Psoas muscle (tissue), 8 donors: Measurements from ENCODE around the gene PLXND1. TPM values are rescaled to one million over a fixed set of nuclear protein-coding genes. Genes with fewer than 3 reads are reported as not detected.

Experiments
- ATAC-seq, 4 donors: fragments of 200-7000 bp; cut with Tn5 transposase; one replicate each; pipeline ENCODE4 v1.9.1; 2020; ENCODE audit warnings: moderate library complexity in 3 of 4, mild to moderate bottlenecking in 2 of 4
- DNase-seq, 2 donors: peaks; one replicate each; pipeline ENCODE4 v3.0.0-alpha.2; 2020
- H3K27ac ChIP-seq: fragments of 200-600 bp; one replicate; pipeline ENCODE4 v1.8.0; 2022
- H3K27me3 ChIP-seq, 3 donors: fragments of 200-600 bp in 1 of 3; one replicate each; pipeline versions ENCODE4 v1.6.1 to v1.8.0; 2013 to 2022; ENCODE audit warnings: low read length in 2 of 3, mild to moderate bottlenecking in 2 of 3, moderate library complexity in 1 of 3; ENCODE audit not compliant: insufficient read depth in 3 of 3
- H3K36me3 ChIP-seq, 2 donors: fragments of 200-600 bp in 1 of 2; one replicate each; pipeline versions ENCODE4 v1.6.1 to v1.8.0; 2013 to 2022; ENCODE audit warnings: low read depth in 1 of 2, mild to moderate bottlenecking in 1 of 2, moderate library complexity in 1 of 2; ENCODE audit not compliant: insufficient read depth in 1 of 2
- H3K4me1 ChIP-seq: fragments of 200-600 bp; one replicate; pipeline ENCODE4 v1.8.0; 2022
- H3K4me3 ChIP-seq: fragments of 200-600 bp; one replicate; pipeline ENCODE4 v1.8.0; 2022; ENCODE audit warnings: mild to moderate bottlenecking
- H3K9me3 ChIP-seq: fragments of 200-600 bp; one replicate; pipeline ENCODE4 v1.8.0; 2022
- CTCF ChIP-seq: fragments of 200-600 bp; IDR thresholded peaks from one replicate; pipeline ENCODE4 v1.8.0; 2022; ENCODE audit warnings: antibody characterized with exemption
- WGBS, 3 donors: extraction: QIAGEN DNeasy Blood & Tissue Kit; methylation state at CpG; one replicate each; pipeline versions ENCODE4 v1.1.6 to v1.1.7; 2013; 5-methylcytosine and 5-hydroxymethylcytosine counted together
- intact Hi-C, 2 donors: fragments of 100-400 bp; cut with DNase I; formaldehyde crosslinking; loops; one replicate each; pipeline versions ENCODE4 v1.11.0 to v1.14.2; 2022
- polyA plus RNA-seq, 3 donors: library from polyadenylated mRNA; stranded (reverse); fragments of 200-250 nt; gene quantifications; one replicate each; pipeline ENCODE4 v1.2.3, GENCODE V29; 2013
- total RNA-seq, 4 donors: library from RNA; stranded (reverse); fragmentation: NEBNext Ultra II Directional in 2 of 4; extraction: Animal tissue kit (Norgen Biotek cat#: 25700) in 2 of 4; gene quantifications; one replicate each; pipeline versions ENCODE4 v1.2.1 to v1.2.4, GENCODE V29; 2021 to 2023
- donor health status: healthy with polysubstance abuse.
- donor health status: DM: no; HTN: no; CAD: no; lungs with moderate emphysema.
- donor health status: Bipolar disorder and iron deficiency.
- donor health status: healthy.
- donor health status: DM: yes; HTN: yes; CAD: no.
- donor health status: DM: no; HTN: no; CAD: no.
- donor health status: DM: no; HTN: no; CAD: no.
- donor health status: DM: yes; HTN: yes; CAD: no.

PLXND1 gene
- total and polyA plus RNA-seq, 7 donors = 15.5 to 49.9 (median 28.2) TPM

GRCh38 chr3:129542747-129543146, 63.7 kb downstream of the PLXND1 start:
- 94 to 100% (median 96%) methylated on average over 5 of the region's 5 CpGs for WGBS, 3 donors
- Histone ChIP-seq H3K9me3 (no peaks in the 10 kb centered on the region), H3K27ac (no peak overlapping the region), H3K4me3 (no peak overlapping the region), H3K36me3 (no peaks in the 10 kb centered on the region), H3K27me3 (no peaks in the 10 kb centered on the region), H3K4me1 (no peaks in the 10 kb centered on the region)
- intact Hi-C loops = no loop called here
- no peak for TF ChIP-seq CTCF
- ATAC-seq = no peak
- no peak for DNase-seq

- TF ChIP-seq CTCF = no peak
- H3K36me3 ChIP-seq = no peaks in the 10 kb centered on the region
- no peaks in the 10 kb centered on the region for H3K4me1 ChIP-seq
- no peak overlapping the region for H3K27ac ChIP-seq
- no peak overlapping the region for H3K4me3 ChIP-seq
- no peak for ATAC-seq
- DNase-seq = no peak
- no peaks in the 10 kb centered on the region for H3K27me3 ChIP-seq
- H3K9me3 ChIP-seq = no peaks in the 10 kb centered on the region
- intact Hi-C loops = no loop called here
- WGBS, 3 donors = 91 to 92% (median 92%) methylated on average over 11 of the region's 11 CpGs
These were observed 65.5 kb downstream of the PLXND1 start for GRCh38 chr3:129540776-129541516.

- 65 to 78% (median 65%) methylated on average over 8 of the region's 8 CpGs for WGBS, 3 donors
- ATAC-seq (no peak), DNase-seq (no peak)
- no peaks in the 10 kb centered on the region for H3K27me3 ChIP-seq
- H3K9me3 ChIP-seq = no peaks in the 10 kb centered on the region
- TF ChIP-seq CTCF = no peak
- H3K27ac ChIP-seq = no peak overlapping the region
- no peaks in the 10 kb centered on the region for H3K4me1 ChIP-seq
- intact Hi-C loops = no loop called here
- no peak overlapping the region for H3K4me3 ChIP-seq
- no peaks in the 10 kb centered on the region for H3K36me3 ChIP-seq
These were observed 67.3 kb downstream of the PLXND1 start for GRCh38 chr3:129539206-129539605.

GRCh38 chr3:129536804-129537203, 69.7 kb downstream of the PLXND1 start:
- Histone ChIP-seq H3K4me1 (no peaks in the 10 kb centered on the region), H3K9me3 (no peaks in the 10 kb centered on the region), H3K36me3 (no peaks in the 10 kb centered on the region), H3K27me3 (no peaks in the 10 kb centered on the region), H3K4me3 (no peak overlapping the region), H3K27ac (no peak overlapping the region)
- intact Hi-C loops = no loop called here
- 69 to 87% (median 82%) methylated on average over 3 of the region's 3 CpGs for WGBS, 3 donors
- DNase-seq = no peak
- TF ChIP-seq CTCF = no peak
- ATAC-seq = no peak

- H3K9me3 ChIP-seq = no peaks in the 10 kb centered on the region
- DNase-seq = no peak
- no peak for TF ChIP-seq CTCF
- no peaks in the 10 kb centered on the region for H3K36me3 ChIP-seq
- H3K4me3 ChIP-seq = no peak overlapping the region
- intact Hi-C loops = no loop called here
- WGBS, 3 donors = 80 to 95% (median 84%) methylated on average over 2 of the region's 2 CpGs
- H3K27ac ChIP-seq = no peak overlapping the region
- ATAC-seq = no peak
- H3K4me1 ChIP-seq = no peaks in the 10 kb centered on the region
- H3K27me3 ChIP-seq = no peaks in the 10 kb centered on the region
These were observed 70.2 kb downstream of the PLXND1 start for GRCh38 chr3:129536374-129536667.
